ENCODE data around the gene PHACTR4. TPM values are rescaled to one million over a fixed set of nuclear protein-coding genes. Genes with fewer than 3 reads are reported as not detected.

The PHACTR4 gene
- total and polyA plus RNA-seq, 9 of the 15 experiments (the other 6 are each of a cell fraction or from before 2014, with no cell fraction given), result 6.4 to 43.6 (median 14.2) TPM

- TF ChIP-seq MEF2D (tag; conservative IDR thresholded peaks at IDR 0.05; ENCODE audit: low read depth) (no peak), NR1H2 (CRISPR knock-in tag; IDR thresholded peaks at IDR 0.05) (no peak), ZNF77 (CRISPR knock-in tag; IDR thresholded peaks at IDR 0.05) (no peak), ZSCAN29 (IDR thresholded peaks at IDR 0.05) (no peak), L3MBTL2 (IDR thresholded peaks at IDR 0.05) (no peak), TRIM28 (IDR thresholded peaks at IDR 0.05) (no peak), ZNF668 (CRISPR knock-in tag; IDR thresholded peaks at IDR 0.05) (no peak), ZNF507 (tag; conservative IDR thresholded peaks at IDR 0.05) (no peak), PHF20 (IDR thresholded peaks at IDR 0.05; ENCODE audit: partially characterized antibody) (no peak), SETDB1 (IDR thresholded peaks at IDR 0.05; ENCODE audit: low read length) (no peak), CTBP1 (IDR thresholded peaks at IDR 0.05; ENCODE audit: borderline replicate concordance) (0 out of 2 replicates have a peak, but pooled peaks have one; percentile 29), SOX6 (IDR thresholded peaks at IDR 0.05) (no peak), MXD1 (CRISPR knock-in tag; IDR thresholded peaks at IDR 0.05; ENCODE audit: borderline replicate concordance, poor library complexity, severe bottlenecking) (no peak), ZMIZ1 (IDR thresholded peaks at IDR 0.05; ENCODE audit: low read depth in 2 of 2, low read length in 2 of 2) (no peak), ATF4 (CRISPR knock-in tag; IDR thresholded peaks at IDR 0.05) (no peak), PCBP1 (IDR thresholded peaks at IDR 0.05; ENCODE audit: low read depth, low read length, poor library complexity, severe bottlenecking) (no peak), BRD4 (IDR thresholded peaks at IDR 0.05) (no peak), NR2C2 (CRISPR knock-in tag; IDR thresholded peaks at IDR 0.05) (no peak), NR2C2 (tag; IDR thresholded peaks at IDR 0.05) (no peak; the same call in 1 of the 2 replicates), ZNF766 (CRISPR knock-in tag; conservative IDR thresholded peaks at IDR 0.05) (peak; percentile 95), ZBTB9 (CRISPR knock-in tag; IDR thresholded peaks at IDR 0.05) (0 out of 2 replicates have a peak, but pooled peaks have one; percentile 26), E2F6 (IDR thresholded peaks at IDR 0.05; ENCODE audit: borderline replicate concordance in 1 of 2, extremely low read depth in 1 of 2, insufficient read depth in 1 of 2, insufficient read length in 1 of 2, low read depth in 1 of 2, low read length in 1 of 2, poor library complexity in 1 of 2, severe bottlenecking in 1 of 2) (no peak), ADNP (tag; IDR thresholded peaks at IDR 0.05) (no peak), CSDE1 (IDR thresholded peaks at IDR 0.05) (no peak)
Observed at GRCh38 chr1:28412731-28413130, 43.2 kb downstream of the PHACTR4 start (continued).

Measured in K562 (cell line).